Measurements from ENCODE around the gene ITSN2. TPM values are rescaled to one million over a fixed set of nuclear protein-coding genes. Genes with fewer than 3 reads are reported as not detected.
"Not testable (repeated sequence)": the region's sequence is repeated elsewhere in the genome, so short reads cannot be mapped to it uniquely, and the experiment has no call there.

The ITSN2 gene
- total RNA-seq: 100 to 1,000 TPM in 6 of 7 donors, 10 to 100 TPM in 1; 92.6 to 150 (median 109) TPM
- polyA plus RNA-seq: 10 to 100 TPM; 41.1 to 59.7 (median 49.3) TPM
- long read RNA-seq, donor 1: 0 reads
- long read RNA-seq, donor 2: 0 reads

- Histone ChIP-seq H3K9me3 (no peaks in the 10 kb centered on the region), H3K36me3 (no peaks in the 10 kb centered on the region), H3K4me1 (peaks cover 11 to 62% (median 43%) of the 10 kb centered on the region in 6 donors), H3K27ac (peak within 1 kb of the TSS; percentile 96 to 99 (median 98)), H3K4me3 (peak within 1 kb of the TSS; percentile 78 to 93 (median 83)), H3K27me3 (replicated peaks in 1 of 7) (no peaks in the 10 kb centered on the region)
- intact Hi-C loops (cut with DNase I; ENCODE audit: low total_unique reads): no loop called here
- TF ChIP-seq CTCF (IDR thresholded peaks at IDR 0.05 in 8 of 11, conservative IDR thresholded peaks at IDR 0.05 in 3 of 11) (no peak), POLR2AphosphoS5 (IDR thresholded peaks at IDR 0.05) (peak; percentile 85 to 90 (median 87))
- DNase-seq: peak; percentile 98
- WGBS, 5 donors: 0 to 1% (median 0%) methylated on average over 53 to 96 of the region's 96 CpGs
These were observed at the start of gene ITSN2 for GRCh38 chr2:24360050-24360962. Gene ITSN2 (minus strand): TSS chr2:24360536. CDS start chr2:24328082, 32,454 bp downstream.

GRCh38 chr2:24409171-24409570 lies 48.8 kb upstream of the ITSN2 start:
- intact Hi-C loops (cut with DNase I; ENCODE audit: low total_unique reads): no loop called here
- no peak overlapping the region for H3K4me3 ChIP-seq
- H3K9me3 ChIP-seq: no peaks in the 10 kb centered on the region
- no peak for DNase-seq
- no peaks in the 10 kb centered on the region for H3K4me1 ChIP-seq
- H3K27ac ChIP-seq: no peak overlapping the region
- TF ChIP-seq POLR2AphosphoS5 (IDR thresholded peaks at IDR 0.05) (no peak), POLR2A (IDR thresholded peaks at IDR 0.05) (no peak)
- no peaks in the 10 kb centered on the region for H3K36me3 ChIP-seq
- H3K27me3 ChIP-seq (replicated peaks in 1 of 7): peaks cover 0 to 16% (median 0%) of the 10 kb centered on the region in 7 donors
- 75 to 80% (median 78%) methylated on average over 5 of the region's 5 CpGs for WGBS, 5 donors

- intact Hi-C loops (cut with DNase I; ENCODE audit: low total_unique reads); H3K27ac ChIP-seq; H3K36me3 ChIP-seq; H3K4me3 ChIP-seq; H3K4me1 ChIP-seq; H3K9me3 ChIP-seq; DNase-seq: not testable (repeated sequence)
- H3K27me3 ChIP-seq (replicated peaks in 1 of 7): peaks cover 0 to 18% (median 0%) of the 10 kb centered on the region in 7 donors
- WGBS, 5 donors: 72 to 85% (median 81%) methylated on average over 8 of the region's 8 CpGs
These were observed 48.4 kb upstream of the ITSN2 start for GRCh38 chr2:24408704-24409103.

- intact Hi-C loops (cut with DNase I; ENCODE audit: low total_unique reads): no loop called here
- Histone ChIP-seq H3K36me3 (no peaks in the 10 kb centered on the region), H3K27ac (no peak overlapping the region), H3K9me3 (peaks cover 0 to 6% (median 0%) of the 10 kb centered on the region in 8 donors), H3K4me3 (no peak overlapping the region), H3K27me3 (replicated peaks in 1 of 7) (peaks cover 0 to 28% (median 6%) of the 10 kb centered on the region in 7 donors), H3K4me1 (peaks cover 0 to 5% (median 1%) of the 10 kb centered on the region in 6 donors)
- DNase-seq: no peak
- TF ChIP-seq CTCF (IDR thresholded peaks at IDR 0.05 in 8 of 11, conservative IDR thresholded peaks at IDR 0.05 in 3 of 11) (no peak), POLR2AphosphoS5 (IDR thresholded peaks at IDR 0.05) (no peak)
- 84 to 94% (median 86%) methylated on average over 7 of the region's 7 CpGs for WGBS, 5 donors
These were observed 44.2 kb upstream of the ITSN2 start for GRCh38 chr2:24404491-24404921.

DNA sequence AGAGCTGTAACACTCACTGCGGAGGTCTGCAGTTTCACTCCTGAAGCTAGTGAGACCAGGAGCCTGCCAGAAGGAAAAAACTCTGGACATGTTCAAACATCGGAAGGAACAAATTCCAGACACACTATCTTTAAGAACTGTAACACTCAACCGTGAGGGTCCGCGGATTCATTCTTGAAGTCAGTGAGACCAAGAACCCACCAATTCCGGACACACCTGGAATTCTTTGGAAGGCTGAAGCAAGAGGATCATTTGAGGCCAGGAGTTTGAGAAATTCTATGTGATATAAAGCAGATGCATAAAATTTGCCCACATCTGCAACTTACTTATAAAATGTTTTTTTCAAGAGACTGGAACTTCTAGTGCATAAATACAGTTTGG lies 43.5 kb upstream of the ITSN2 start:
- Histone ChIP-seq H3K4me1 (peaks cover 0 to 5% (median 1%) of the 10 kb centered on the region in 6 donors), H3K4me3 (no peak overlapping the region), H3K36me3 (no peaks in the 10 kb centered on the region), H3K9me3 (peaks cover 0 to 6% (median 0%) of the 10 kb centered on the region in 8 donors), H3K27ac (no peak overlapping the region), H3K27me3 (replicated peaks in 1 of 7) (peaks cover 0 to 21% (median 6%) of the 10 kb centered on the region in 7 donors)
- 95 to 96% (median 95%) methylated on average over 6 of the region's 6 CpGs for WGBS, 5 donors
- no peak for DNase-seq
- no peak for TF ChIP-seq POLR2AphosphoS5 (IDR thresholded peaks at IDR 0.05)
- no peak for TF ChIP-seq CTCF (IDR thresholded peaks at IDR 0.05 in 8 of 11, conservative IDR thresholded peaks at IDR 0.05 in 3 of 11)
- no peak for TF ChIP-seq POLR2A (IDR thresholded peaks at IDR 0.05)
- intact Hi-C loops (cut with DNase I; ENCODE audit: low total_unique reads): no loop called here
